Measurements from ENCODE around the gene MAN2B1.

DNA sequence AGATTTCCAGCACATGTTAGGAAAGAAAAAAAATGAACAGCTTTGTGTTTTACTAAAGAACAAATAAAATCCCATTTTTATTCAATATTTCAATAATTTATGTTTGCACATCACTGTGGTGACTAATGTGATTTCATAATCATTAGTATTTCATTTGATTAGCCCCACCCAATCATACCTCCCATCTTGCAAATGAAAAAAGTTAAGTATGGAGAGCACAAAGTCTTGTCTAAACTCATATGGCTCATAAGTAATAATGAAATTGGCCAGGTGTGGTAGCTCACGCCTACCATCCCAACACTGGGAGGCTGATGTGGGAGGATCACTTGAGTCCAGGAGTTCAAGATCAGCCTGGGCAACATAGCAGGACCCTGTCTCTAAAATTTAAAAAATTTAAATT lies 59.7 kb downstream of the MAN2B1 start:
- TF ChIP-seq, protein P1, sequence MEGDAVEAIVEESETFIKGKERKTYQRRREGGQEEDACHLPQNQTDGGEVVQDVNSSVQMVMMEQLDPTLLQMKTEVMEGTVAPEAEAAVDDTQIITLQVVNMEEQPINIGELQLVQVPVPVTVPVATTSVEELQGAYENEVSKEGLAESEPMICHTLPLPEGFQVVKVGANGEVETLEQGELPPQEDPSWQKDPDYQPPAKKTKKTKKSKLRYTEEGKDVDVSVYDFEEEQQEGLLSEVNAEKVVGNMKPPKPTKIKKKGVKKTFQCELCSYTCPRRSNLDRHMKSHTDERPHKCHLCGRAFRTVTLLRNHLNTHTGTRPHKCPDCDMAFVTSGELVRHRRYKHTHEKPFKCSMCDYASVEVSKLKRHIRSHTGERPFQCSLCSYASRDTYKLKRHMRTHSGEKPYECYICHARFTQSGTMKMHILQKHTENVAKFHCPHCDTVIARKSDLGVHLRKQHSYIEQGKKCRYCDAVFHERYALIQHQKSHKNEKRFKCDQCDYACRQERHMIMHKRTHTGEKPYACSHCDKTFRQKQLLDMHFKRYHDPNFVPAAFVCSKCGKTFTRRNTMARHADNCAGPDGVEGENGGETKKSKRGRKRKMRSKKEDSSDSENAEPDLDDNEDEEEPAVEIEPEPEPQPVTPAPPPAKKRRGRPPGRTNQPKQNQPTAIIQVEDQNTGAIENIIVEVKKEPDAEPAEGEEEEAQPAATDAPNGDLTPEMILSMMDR (IDR thresholded peaks at IDR 0.05; ENCODE audit: low read depth, low read length, poor library complexity, severe bottlenecking): no peak
- TF ChIP-seq EZH2phosphoT487 (IDR thresholded peaks at IDR 0.05; ENCODE audit: borderline replicate concordance, low read length): no peak

All from DOHH2 (cell line).